Type B pancreatic cell (in vitro differentiated cells): ENCODE data around the gene NUF2. TPM values are rescaled to one million over a fixed set of nuclear protein-coding genes. Genes with fewer than 3 reads are reported as not detected.
"Not testable (repeated sequence)": the region's sequence is repeated elsewhere in the genome, so short reads cannot be mapped to it uniquely, and the experiment has no call there.

ENCODE experiments used
- DNase-seq: peaks from one replicate; pipeline ENCODE4 v3.0.0; 2021; ENCODE audit warnings: mixed read lengths; ENCODE audit not compliant: unreplicated experiment; ENCODE audit errors: extremely low spot score
- H3K27ac Mint-ChIP-seq: 2 replicates; pipeline ENCODE4 v1.8.0; 2021; ENCODE audit warnings: mild to moderate bottlenecking, mixed read lengths
- H3K27me3 Mint-ChIP-seq: 2 replicates; pipeline ENCODE4 v1.8.0; 2021; ENCODE audit warnings: mixed read lengths
- H3K36me3 Mint-ChIP-seq: 2 replicates; pipeline ENCODE4 v1.8.0; 2021; ENCODE audit warnings: mixed read lengths
- H3K4me1 Mint-ChIP-seq: one replicate; pipeline ENCODE4 v1.8.0; 2021; ENCODE audit warnings: mixed read lengths; ENCODE audit not compliant: unreplicated experiment
- H3K4me3 Mint-ChIP-seq: 2 replicates; pipeline ENCODE4 v1.8.0; 2021; ENCODE audit warnings: mild to moderate bottlenecking, mixed read lengths
- H3K9me3 Mint-ChIP-seq: 2 replicates; pipeline ENCODE4 v1.8.0; 2021; ENCODE audit warnings: mixed read lengths
- total RNA-seq: library from RNA; stranded (reverse); gene quantifications from 2 replicates; pipeline ENCODE4 v1.2.1, GENCODE V29; 2021; ENCODE audit warnings: low replicate concordance
- TF ChIP-seq, protein P1 (sequence below): fragments of 200-600 bp; sonication (generic); conservative IDR thresholded peaks from 2 replicates; pipeline ENCODE4 v1.5.0; 2021; ENCODE audit warnings: antibody characterized with exemption, mild to moderate bottlenecking

Gene NUF2
- total RNA-seq, 1 donor from 2014 or later: 26.5 TPM

GRCh38 chr1:163290025-163290640, 31.6 kb upstream of the NUF2 start:
- H3K4me1 Mint-ChIP-seq: no peaks in the 10 kb centered on the region
- TF ChIP-seq, protein P1, sequence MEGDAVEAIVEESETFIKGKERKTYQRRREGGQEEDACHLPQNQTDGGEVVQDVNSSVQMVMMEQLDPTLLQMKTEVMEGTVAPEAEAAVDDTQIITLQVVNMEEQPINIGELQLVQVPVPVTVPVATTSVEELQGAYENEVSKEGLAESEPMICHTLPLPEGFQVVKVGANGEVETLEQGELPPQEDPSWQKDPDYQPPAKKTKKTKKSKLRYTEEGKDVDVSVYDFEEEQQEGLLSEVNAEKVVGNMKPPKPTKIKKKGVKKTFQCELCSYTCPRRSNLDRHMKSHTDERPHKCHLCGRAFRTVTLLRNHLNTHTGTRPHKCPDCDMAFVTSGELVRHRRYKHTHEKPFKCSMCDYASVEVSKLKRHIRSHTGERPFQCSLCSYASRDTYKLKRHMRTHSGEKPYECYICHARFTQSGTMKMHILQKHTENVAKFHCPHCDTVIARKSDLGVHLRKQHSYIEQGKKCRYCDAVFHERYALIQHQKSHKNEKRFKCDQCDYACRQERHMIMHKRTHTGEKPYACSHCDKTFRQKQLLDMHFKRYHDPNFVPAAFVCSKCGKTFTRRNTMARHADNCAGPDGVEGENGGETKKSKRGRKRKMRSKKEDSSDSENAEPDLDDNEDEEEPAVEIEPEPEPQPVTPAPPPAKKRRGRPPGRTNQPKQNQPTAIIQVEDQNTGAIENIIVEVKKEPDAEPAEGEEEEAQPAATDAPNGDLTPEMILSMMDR: no peak
- H3K36me3 Mint-ChIP-seq: peaks cover 9% of the 10 kb centered on the region
- no peaks in the 10 kb centered on the region for H3K27me3 Mint-ChIP-seq
- peaks cover 7% of the 10 kb centered on the region for H3K9me3 Mint-ChIP-seq
- H3K27ac Mint-ChIP-seq: no peak overlapping the region
- no peak for DNase-seq
- H3K4me3 Mint-ChIP-seq: no peak overlapping the region

DNA sequence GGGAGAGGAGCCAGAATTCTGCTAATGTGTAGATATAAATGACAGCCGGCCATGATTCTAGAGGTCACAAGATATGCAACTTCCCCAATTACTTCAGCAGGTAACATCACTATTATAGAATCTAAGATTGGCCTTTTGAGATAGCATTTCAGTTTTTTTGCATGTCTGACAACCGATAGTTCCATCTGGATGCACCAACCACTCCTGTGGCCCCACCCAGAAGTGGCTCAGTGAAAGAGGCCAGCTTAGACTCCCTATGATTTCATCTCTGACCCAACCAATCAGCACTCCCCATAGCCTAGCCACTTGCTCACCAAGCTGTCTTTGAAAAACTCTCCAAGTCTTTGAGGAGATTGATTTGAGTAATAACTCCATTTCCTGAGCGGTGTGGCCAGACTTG, 30.3 kb upstream of the NUF2 start:
- peaks cover 9% of the 10 kb centered on the region for H3K36me3 Mint-ChIP-seq
- no peaks in the 10 kb centered on the region for H3K4me1 Mint-ChIP-seq
- DNase-seq: no peak
- no peak overlapping the region for H3K27ac Mint-ChIP-seq
- peaks cover 7% of the 10 kb centered on the region for H3K9me3 Mint-ChIP-seq
- no peak overlapping the region for H3K4me3 Mint-ChIP-seq
- TF ChIP-seq, protein P1: no peak
- no peaks in the 10 kb centered on the region for H3K27me3 Mint-ChIP-seq

DNA sequence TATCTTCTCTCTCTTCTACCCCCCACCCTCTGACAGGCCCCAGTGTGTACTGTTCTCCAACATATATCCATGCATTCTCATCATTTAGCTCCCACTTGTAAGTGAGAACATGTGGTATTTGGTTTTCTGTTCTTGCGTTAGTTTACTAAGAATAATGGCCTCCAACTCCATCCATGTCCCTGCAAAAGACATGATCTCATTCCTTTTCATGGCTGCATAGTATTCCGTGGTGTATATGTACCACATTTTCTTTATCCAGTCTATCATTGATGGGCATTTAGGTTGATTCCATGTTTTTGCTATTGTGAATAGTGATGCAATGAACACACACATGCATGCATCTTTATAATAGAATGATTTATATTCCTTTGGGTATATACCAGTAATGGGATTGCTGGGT, 29.6 kb upstream of the NUF2 start:
- H3K9me3 Mint-ChIP-seq, H3K27ac Mint-ChIP-seq, H3K27me3 Mint-ChIP-seq, H3K36me3 Mint-ChIP-seq, DNase-seq, H3K4me3 Mint-ChIP-seq, H3K4me1 Mint-ChIP-seq: not testable (repeated sequence)

- H3K4me3 Mint-ChIP-seq, H3K4me1 Mint-ChIP-seq, H3K9me3 Mint-ChIP-seq, DNase-seq, H3K27ac Mint-ChIP-seq, H3K27me3 Mint-ChIP-seq, H3K36me3 Mint-ChIP-seq: not testable (repeated sequence)
Observed at GRCh38 chr1:163293497-163293896, 28.3 kb upstream of the NUF2 start.

DNA sequence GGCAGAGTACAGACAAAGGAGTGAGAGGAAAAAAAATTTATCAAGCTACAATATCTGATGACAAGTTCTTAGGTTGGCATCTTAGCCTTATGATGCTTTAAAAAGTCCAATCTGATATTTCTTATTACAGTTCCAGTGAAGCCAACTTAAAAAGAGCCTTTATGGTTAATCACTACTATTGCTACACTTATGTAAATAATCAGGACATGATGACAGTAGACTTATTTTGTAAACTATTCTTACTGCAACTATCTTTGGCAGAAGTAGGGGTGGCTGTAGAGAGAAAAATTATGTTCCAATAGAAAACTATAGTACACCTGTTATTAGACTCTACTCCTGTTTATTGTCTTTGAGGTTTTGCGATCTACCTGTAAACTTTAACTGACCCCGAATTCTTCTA, 25.8 kb upstream of the NUF2 start:
- Mint-ChIP-seq H3K4me1 (no peaks in the 10 kb centered on the region), H3K4me3 (no peak overlapping the region), H3K27ac (no peak overlapping the region), H3K9me3 (peaks cover 7% of the 10 kb centered on the region), H3K36me3 (peaks cover 12% of the 10 kb centered on the region), H3K27me3 (no peaks in the 10 kb centered on the region)
- no peak for DNase-seq
- TF ChIP-seq, protein P1: no peak

DNA sequence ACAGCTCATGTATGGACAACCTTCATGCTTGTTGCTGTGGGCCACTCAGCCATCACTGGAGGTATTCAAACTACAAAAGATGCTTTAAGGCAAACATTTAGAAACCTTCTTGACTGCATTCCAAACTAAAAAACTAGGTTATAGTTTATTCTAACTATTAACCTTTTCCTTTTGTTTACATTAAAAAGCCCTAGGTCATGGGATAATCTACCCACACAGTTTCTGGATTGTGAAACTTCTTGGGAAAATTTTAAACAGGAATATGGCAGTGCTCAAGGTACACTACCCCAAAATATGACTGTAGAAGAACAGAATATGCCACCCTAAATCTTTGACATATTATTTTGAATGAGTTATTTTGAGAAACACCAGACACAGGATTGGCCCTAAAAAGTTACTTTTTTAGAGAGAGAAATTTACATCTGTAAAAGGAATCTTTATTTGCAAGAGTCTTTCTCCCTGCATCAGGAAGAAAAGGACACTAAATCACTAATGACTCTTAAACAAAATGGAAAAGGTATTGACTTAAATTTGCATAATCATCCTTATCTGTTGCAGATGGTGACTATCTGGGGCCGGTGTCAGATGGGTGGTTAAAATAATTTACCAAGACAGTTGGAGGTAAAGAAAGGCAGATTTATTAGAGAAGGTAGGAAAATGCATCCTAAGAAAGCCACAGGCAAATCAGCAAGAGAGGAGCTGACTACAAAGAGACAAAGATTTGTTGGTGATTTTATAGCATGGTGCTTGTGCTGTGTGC, 25.1 kb upstream of the NUF2 start:
- Mint-ChIP-seq H3K4me3 (no peak overlapping the region), H3K27ac (no peak overlapping the region), H3K36me3 (peaks cover 14% of the 10 kb centered on the region), H3K27me3 (no peaks in the 10 kb centered on the region), H3K4me1 (no peaks in the 10 kb centered on the region), H3K9me3 (peaks cover 7% of the 10 kb centered on the region)
- DNase-seq: no peak
- TF ChIP-seq, protein P1: no peak
